ENCODE measurements around the gene RIN3. TPM values are rescaled to one million over a fixed set of nuclear protein-coding genes. Genes with fewer than 3 reads are reported as not detected.

Gene RIN3
- total RNA-seq, 4 donors from 2014 or later = 2.1 to 10.4 (median 7.2) TPM

GRCh38 chr14:92539419-92539818 is 25.8 kb downstream of the RIN3 start:
- no peaks in the 10 kb centered on the region for H3K36me3 ChIP-seq
- H3K27ac ChIP-seq = peak overlapping the region; percentile 58
- 92% methylated on average over 3 of the region's 3 CpGs for WGBS
- no peak for DNase-seq (ENCODE audit: low spot score in 2 of 2)
- H3K4me1 ChIP-seq = peaks cover 35% of the 10 kb centered on the region
- H3K4me3 ChIP-seq = no peak overlapping the region
- TF ChIP-seq EP300 (IDR thresholded peaks at IDR 0.05) (no peak), POLR2AphosphoS5 (IDR thresholded peaks at IDR 0.05) (no peak), POLR2A (IDR thresholded peaks at IDR 0.05) (no peak), CTCF (IDR thresholded peaks at IDR 0.05) (no peak)
- no peaks in the 10 kb centered on the region for H3K27me3 ChIP-seq
- no peaks in the 10 kb centered on the region for H3K9me3 ChIP-seq

GRCh38 chr14:92539875-92540274 is 26.3 kb downstream of the RIN3 start:
- WGBS = 80% methylated on average over 6 of the region's 12 CpGs
- H3K27me3 ChIP-seq = no peaks in the 10 kb centered on the region
- no peak overlapping the region for H3K4me3 ChIP-seq
- no peak for DNase-seq (ENCODE audit: low spot score in 2 of 2)
- peak overlapping the region; percentile 58 for H3K27ac ChIP-seq
- H3K4me1 ChIP-seq = peaks cover 35% of the 10 kb centered on the region
- H3K36me3 ChIP-seq = no peaks in the 10 kb centered on the region
- TF ChIP-seq POLR2A (IDR thresholded peaks at IDR 0.05) = no peak
- no peak for TF ChIP-seq EP300 (IDR thresholded peaks at IDR 0.05)
- no peak for TF ChIP-seq POLR2AphosphoS5 (IDR thresholded peaks at IDR 0.05)
- no peak for TF ChIP-seq CTCF (IDR thresholded peaks at IDR 0.05)
- H3K9me3 ChIP-seq = no peaks in the 10 kb centered on the region

- H3K27ac ChIP-seq = peak overlapping the region; percentile 58
- DNase-seq (ENCODE audit: low spot score in 2 of 2) = peak; percentile 90 to 94
- H3K9me3 ChIP-seq = no peaks in the 10 kb centered on the region
- no peaks in the 10 kb centered on the region for H3K27me3 ChIP-seq
- H3K36me3 ChIP-seq = no peaks in the 10 kb centered on the region
- TF ChIP-seq EP300 (IDR thresholded peaks at IDR 0.05) = no peak
- peak in 2 of 3 donors; percentile 37 to 50 for TF ChIP-seq POLR2AphosphoS5 (IDR thresholded peaks at IDR 0.05)
- no peak for TF ChIP-seq CTCF (IDR thresholded peaks at IDR 0.05)
- 0% methylated on average over 2 of the region's 6 CpGs for WGBS
- H3K4me1 ChIP-seq = peaks cover 35% of the 10 kb centered on the region
- H3K4me3 ChIP-seq = no peak overlapping the region
Observed at GRCh38 chr14:92540472-92541048, 27.0 kb downstream of the RIN3 start.

DNA sequence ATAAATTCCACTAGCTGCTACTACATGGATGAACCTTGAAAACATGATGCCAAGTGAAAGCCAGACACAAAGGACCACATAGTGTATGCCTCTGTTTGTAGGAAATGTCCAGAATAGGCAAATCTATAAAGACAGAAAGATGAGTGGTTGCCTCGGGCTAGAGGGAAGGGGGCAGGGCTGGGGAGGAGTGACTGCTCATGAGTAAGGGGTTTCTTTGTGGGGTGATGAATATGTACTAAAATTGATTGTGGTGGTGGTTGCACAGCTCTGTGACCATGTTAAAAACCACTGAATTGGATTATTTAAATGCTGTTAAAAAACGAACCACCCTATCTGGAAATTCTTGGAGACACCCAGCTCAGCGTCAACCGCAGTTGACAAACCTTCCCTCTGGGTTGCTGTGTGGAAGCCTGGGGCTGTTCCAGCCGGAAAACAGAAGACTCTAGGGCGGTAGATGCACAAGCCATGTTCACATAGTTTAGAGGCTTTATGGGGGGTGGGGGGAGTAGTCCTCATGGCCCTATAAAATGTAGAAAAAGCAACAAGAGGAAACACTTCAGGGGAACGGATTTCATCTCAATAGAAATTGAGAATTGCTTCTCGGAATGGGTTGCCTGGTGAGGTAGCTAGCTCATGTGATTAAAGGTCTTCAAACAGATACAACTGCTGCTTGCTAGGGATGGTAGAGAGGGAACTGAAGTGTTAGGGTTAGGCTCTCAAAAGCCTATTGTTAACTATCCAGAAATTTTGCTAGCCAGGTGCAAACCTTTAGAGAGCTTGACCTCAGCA is 29.4 kb downstream of the RIN3 start:
- WGBS = 79% methylated on average over 8 of the region's 8 CpGs
- Histone ChIP-seq H3K27ac (no peak overlapping the region), H3K9me3 (no peaks in the 10 kb centered on the region), H3K27me3 (no peaks in the 10 kb centered on the region), H3K4me1 (peaks cover 35% of the 10 kb centered on the region), H3K36me3 (no peaks in the 10 kb centered on the region), H3K4me3 (no peak overlapping the region)
- DNase-seq (ENCODE audit: low spot score in 2 of 2) = no peak
- no peak for TF ChIP-seq CTCF (IDR thresholded peaks at IDR 0.05)
- TF ChIP-seq POLR2A (IDR thresholded peaks at IDR 0.05) = no peak
- no peak for TF ChIP-seq EP300 (IDR thresholded peaks at IDR 0.05)
- TF ChIP-seq POLR2AphosphoS5 (IDR thresholded peaks at IDR 0.05) = no peak

DNA sequence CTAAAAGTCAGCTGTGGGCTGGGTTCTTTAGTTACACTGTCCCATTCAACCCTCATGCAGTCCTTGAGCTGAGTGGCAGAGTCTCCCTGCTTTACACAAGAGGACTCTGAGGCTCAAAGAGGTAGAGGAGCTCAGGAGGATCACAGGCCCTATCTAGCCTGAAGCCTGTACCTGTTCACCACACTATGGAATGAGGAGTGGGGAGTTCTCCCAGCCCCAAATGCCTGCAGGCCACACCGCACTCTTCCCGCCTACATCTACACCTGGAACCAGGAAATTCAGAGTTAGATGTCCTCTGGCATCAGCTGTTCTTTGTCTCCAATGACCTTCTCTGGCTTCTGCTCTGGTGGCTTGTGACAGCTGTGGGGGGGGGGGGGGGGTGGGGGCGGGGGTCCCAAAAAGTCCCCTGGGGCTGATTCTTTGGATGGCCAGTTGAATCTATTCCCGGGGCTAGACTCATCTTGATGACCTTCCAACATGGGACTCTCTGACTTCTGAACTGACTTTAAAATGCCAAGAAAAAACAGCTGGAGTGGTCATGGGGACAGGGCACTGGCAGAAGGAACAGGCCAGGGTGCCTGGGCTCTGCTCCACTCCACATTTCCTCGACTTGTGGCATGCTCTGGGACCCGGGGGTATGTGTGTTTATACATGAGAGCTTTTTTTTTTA is 30.6 kb downstream of the RIN3 start:
- Histone ChIP-seq H3K36me3 (no peaks in the 10 kb centered on the region), H3K27me3 (no peaks in the 10 kb centered on the region), H3K4me1 (peaks cover 30% of the 10 kb centered on the region), H3K9me3 (no peaks in the 10 kb centered on the region), H3K27ac (no peak overlapping the region), H3K4me3 (no peak overlapping the region)
- DNase-seq (ENCODE audit: low spot score in 2 of 2) = no peak
- WGBS = 36% methylated on average over 5 of the region's 6 CpGs
- no peak for TF ChIP-seq CTCF (IDR thresholded peaks at IDR 0.05)
- TF ChIP-seq EP300 (IDR thresholded peaks at IDR 0.05) = no peak
- no peak for TF ChIP-seq POLR2A (IDR thresholded peaks at IDR 0.05)
- no peak for TF ChIP-seq POLR2AphosphoS5 (IDR thresholded peaks at IDR 0.05)

All from suprapubic skin (tissue), 4 donors.